Activated CD8-positive, alpha-beta memory T cell treated with anti-CD3 and anti-CD28 coated beads for 48 hours (primary cell): ENCODE results near the gene IRF2.

Experiments used
- DNase-seq, 3 experiments: peaks; one replicate each; pipeline ENCODE4 v3.0.0-alpha.2; 2020; ENCODE audit warnings: low read depth in 2 of 3, low spot score in 2 of 3

The IRF2 gene

DNA sequence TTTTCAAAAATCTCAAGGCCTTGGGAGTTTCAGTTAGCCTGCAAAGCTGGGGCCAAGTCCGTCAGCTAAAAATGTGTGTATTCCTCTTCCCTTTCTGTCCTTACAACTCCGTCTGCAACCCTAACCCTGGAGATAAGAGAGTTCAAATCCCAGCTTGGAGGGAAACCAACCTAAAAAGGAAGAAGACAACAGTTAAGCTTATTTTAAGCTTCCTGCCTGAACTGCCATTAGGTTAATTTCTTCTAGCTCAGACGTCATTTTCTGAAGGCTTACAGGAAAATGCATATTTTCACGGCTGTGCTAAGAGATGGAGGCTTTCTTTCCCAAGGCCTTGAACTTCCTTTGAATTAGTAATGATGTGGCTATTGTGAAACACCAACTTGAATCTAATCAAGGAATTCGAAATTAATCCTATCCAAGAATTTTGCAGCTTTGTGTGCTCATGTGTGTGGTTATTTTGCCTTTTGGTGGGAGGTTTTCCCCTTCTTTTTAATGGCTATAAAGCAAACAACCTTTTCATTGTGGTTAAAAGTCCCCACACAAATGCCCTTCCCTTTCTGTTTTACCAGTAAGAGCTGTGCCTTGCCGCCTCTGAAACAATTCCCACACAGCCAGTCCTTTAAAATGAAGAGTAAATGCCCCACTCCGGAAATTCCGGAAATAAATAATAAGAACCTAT lies 103.5 kb downstream of the IRF2 start:
- DNase-seq: no peak

DNA sequence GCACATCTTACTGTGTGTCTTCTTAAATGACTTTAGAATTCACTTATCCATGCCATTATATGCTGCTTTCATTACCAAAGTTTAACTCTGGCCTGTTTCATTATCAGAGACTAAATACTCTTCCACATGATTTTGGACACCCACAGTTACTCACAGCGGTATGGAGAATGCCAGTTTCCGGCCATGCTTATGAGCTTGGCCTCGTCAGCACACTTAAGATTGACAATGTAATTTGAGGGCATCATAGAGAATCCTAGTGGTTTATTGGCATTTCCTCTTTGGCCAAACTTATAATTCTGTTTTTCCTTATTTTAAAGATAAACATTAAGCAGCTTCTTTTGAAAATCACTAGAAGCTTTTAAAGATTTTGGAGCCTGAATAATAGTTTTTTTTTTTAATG lies 104.5 kb downstream of the IRF2 start:
- no peak for DNase-seq

DNA sequence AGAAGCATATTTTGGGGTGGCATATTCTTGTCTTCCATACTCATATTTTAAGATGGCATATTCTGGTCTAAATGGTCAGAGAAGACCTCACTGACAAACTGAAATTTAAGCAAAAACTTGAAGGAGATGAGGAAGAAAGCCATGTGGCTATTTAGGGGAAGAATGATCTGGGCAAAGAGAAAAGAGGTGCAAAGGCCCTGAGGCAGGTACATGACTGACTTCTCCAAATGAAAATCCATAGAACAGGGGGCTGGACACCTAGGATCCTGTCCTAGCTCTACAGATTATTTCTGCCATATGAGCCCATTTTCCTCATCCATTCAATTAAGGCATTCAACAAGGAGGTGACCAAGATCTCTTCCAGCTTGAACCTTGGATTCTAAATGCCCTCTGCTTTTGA lies 105.6 kb downstream of the IRF2 start:
- no peak for DNase-seq

DNA sequence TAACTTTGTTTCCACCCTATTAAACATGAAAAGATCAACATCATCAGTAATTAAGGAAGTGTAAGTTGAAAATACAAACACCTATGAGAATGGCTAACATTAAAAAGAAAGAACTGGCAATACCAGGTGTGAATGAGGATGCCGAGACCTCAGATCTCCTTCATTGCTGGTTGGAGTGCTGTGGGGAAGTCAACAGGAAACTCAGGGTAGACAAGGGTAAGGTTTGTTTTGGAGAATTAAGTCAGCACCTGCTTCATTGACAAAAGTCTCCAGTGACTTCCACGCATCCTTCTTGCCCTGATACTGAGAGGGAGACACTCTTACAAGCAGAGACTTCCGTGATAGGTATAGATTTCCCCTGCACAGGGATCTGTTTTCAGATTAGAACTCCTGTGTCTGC lies 106.1 kb downstream of the IRF2 start:
- DNase-seq: no peak

DNA sequence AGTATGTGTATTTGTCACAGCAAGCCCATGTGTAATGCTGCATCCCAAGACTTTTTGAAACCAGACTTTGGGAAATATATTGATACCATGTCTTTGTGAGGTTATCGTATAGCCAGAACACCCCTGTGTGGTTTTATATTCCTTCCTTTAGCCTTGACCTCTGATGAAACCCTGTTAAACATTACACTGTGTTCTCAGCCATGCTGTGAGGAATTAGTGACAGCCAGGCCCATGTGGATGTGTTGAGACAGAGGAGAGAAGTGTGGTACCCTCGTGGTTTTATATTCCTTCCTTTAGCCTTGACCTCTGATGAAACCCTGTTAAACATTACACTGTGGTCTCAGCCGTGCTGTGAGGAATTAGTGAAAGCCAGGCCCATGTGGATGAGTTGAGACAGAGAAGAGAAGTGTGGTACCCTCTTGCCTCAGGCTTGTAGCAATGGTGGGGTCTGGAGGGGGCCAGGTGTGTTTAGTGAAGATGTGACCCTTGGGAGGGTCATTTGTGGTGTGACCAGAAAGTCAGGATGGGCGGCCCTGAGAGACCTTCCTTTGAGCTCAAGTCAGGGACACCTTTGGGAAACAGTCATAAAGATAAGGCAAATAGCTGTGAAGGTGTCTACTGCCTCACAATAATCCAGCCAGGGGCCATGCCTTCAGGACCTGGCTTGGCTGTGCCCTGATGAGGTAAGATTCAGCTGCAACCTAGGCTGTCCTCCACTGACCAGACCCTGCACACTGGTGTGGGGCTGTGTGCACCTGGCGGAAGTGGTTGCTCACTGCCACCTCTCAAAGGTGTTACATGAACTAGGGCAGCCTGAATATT lies 110.0 kb downstream of the IRF2 start:
- DNase-seq: no peak

DNA sequence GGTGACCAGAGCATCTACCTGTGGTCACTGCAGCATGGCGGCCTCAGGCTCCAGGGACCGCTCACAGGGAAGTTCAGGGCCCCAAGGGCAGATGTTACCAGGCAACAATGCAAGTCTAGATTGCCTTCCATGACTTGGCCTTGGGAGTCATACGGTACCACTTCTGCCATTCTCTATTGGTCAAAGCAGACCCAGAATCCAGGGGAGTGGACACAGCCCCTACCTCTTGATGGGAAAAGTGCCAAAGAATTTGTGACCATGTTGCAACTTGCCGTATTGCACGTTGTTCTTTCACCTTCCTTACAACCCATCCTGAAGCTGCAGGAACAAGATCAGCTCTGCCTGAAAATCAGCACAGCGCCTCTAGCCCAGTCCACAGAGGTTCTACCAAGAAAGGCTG lies 111.1 kb downstream of the IRF2 start:
- no peak for DNase-seq

DNA sequence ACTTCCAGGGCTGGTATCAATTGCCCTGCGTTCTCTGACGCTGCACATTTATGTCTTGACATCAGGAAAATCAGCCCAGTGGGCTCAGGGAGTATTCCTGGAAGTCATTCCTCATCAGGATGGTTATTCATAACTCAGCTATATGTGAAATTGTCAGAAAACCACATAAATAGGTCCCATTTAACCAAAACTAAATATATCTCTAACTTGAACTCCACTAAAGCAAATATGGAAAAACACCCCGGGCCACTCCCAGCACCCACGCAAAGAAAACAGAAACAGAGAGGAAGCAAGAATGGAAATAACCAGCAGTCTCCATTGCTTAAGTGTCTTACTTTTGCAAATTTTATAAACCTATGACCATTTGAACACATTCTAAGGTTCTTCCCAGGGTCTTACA lies 112.0 kb downstream of the IRF2 start:
- no peak for DNase-seq

DNA sequence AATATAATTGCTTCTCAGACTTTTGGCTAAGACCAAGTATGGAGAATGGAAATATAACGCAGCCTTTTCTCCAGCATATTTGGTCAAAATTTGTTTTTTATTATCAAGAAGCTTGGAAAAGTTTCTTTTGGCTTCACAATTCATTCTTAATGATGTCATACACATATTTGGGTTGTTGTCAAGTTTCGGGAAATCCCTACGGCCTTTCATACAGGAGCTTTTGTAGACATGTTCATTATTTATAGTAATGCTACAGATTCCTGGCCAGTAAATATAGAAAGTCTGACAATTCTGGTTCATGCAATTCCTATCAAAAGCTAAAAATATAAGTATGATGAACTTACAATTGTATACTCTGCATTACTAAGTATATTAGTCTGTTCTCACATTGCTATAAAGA lies 112.9 kb downstream of the IRF2 start:
- DNase-seq: no peak

DNA sequence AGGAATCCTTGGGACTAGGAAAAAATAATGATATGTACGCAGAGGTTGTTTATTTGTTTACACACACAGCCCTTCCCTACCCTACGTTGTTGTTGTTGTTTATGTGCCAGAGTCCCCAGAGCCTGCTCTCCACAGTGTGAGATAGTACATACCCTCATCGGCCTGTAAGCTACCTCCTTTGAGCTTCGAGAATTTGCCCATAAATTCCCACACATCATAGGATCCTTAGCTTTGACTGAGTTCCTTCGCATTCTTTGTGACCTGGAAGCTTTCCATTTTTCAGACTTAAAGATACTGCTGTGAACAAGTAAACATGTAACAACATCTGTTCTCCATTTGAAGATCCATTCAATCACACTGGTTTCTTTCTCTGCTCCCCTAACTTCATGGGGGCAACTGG lies 114.5 kb downstream of the IRF2 start:
- DNase-seq: no peak

DNA sequence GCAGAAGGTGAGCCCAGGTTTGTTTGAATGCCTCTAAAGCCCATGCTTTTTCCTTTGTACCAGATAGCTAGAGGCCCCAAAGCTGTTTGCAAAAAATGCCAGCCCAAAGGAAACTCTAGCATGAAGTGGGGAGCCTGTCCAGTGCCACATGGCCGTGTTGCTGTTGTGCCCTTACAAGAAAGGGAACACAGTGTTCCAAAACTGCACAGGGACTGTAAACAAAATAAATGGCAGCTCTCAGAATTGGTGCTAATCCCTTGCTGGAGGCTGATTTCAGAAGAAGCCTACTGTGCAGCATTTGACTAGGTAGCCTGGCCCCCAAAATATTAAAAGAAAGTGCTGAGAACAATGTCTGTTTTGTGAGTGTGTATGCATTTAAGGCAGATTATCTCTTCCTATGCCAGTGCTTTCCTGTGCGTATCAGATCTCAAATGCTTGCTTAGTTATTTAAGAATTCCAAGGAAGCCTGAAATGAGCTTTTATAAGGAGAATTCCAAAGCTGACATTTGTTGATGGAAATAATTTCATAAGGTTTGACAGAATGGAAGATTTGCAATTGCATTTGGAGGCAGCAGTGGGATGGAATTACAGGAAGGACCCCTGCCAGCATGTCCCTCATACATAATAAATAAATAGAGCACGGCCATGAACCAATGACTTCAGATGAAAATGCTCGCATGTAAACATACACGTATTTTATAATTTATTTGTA lies 115.7 kb downstream of the IRF2 start:
- DNase-seq: no peak

DNA sequence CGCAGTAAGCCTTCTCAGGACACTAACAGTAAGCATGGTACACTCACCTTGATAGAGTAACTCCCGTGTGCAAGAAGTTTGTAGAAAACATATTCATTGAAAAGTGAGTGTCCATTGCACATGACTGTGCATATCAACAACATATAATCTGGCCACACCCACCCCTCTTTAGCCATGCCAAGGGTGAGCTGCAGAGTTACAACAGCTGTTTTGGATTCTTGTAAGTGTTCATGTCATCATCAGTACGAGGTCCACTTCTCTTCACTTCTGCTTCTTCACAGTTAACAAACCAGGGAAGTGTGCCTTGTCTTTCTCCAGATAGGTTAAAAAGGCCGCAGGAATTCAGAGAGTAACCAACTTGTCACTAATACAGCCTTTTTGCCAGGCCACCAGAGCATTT lies 116.6 kb downstream of the IRF2 start:
- DNase-seq: no peak

DNA sequence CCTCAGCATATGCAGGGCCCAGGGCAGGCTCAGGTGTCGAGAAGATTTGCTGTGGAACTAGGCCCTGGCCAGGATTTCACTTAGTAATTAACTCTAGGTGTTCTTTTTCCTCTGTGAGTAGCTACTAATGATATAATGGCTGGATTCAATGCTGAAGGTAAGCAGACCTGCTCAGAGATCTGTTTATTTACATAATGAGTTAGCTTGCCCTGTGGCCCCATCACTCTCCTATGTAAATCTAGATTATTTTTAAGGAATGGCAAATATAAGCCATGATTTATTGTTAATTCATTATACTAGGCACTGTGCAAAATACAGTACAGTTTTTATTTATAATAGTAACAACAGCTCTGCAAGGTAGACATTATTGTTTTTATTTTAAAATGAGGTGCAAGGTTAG lies 117.2 kb downstream of the IRF2 start:
- DNase-seq: no peak

DNA sequence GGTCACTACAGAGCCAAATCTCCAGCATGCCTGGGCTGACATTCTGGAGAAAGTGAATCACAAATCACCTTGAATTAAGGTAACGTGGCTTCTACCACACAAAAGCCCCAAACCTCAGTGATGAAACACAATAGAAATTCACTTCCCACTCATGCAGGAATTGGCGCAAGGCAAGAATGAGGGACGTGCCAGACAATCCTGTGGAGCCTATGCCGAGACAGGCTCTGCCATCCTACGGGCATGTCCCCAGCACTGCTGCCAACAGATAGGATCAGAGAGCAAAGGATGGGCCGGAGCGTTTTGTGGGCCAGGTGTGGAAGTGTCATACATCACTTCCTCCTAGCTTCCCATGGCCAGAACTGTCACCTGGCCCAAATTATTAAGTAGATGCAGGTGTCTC lies 118.0 kb downstream of the IRF2 start:
- DNase-seq: no peak

DNA sequence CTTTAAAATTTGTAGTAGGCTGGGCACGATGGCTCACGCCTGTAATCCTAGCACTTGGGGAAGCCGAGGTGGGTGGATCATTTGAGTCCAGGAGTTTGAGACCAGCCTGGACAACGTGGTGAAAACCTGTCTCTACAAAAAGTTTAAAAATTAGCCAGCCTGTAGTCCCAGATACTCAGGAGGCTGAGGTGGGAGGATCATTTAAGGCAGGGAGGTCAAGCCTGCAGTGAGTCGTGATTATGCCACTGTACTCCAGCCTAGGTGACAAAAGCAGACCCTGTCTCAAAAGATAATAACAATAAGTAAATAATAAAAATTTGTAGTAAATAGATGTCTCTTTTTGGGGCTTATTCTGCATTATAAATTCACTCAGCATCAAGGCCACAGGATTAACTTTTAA lies 118.5 kb downstream of the IRF2 start:
- no peak for DNase-seq

DNA sequence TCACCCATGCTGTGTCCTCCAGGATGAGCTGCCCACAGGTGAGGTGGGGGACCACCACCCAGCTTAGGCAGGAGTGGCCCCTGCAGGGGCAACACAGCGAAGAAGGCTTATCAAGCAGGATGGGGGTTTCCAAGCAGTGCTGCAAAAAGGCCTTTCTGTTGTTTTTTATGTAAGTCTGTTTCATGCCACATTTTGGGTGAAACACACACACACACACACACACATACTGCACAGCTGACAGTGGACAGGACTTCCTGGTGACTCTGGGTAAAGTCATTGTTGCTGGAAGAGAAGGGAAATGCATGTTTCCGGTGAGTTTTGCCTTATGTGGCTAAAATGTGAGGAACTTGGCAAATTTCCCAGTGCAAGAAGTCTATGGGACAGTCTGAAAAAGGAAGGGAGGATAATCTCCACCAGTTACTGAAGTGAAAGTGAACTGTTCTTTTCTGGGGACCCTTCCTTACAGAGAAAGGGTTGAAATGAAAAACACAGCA lies 119.2 kb downstream of the IRF2 start:
- DNase-seq: no peak

DNA sequence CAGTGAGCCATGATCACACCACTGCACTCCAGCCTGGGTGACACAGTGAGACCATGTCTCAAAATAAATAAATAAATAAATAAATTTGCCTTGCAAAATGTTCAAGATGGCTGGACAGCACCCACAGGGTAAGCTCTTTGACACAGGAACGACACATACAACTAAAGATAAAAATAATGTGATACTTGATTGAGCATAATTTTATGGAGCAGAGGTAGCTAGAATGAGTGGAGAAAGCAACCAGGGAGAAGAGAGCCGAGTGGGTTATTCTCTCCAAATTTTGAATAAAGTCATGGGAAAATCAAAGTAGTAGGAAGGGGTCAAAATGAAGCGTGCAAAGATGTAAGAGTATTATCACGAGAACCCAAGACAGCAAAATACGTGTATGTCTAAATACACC lies 121.5 kb downstream of the IRF2 start:
- DNase-seq: no peak

DNA sequence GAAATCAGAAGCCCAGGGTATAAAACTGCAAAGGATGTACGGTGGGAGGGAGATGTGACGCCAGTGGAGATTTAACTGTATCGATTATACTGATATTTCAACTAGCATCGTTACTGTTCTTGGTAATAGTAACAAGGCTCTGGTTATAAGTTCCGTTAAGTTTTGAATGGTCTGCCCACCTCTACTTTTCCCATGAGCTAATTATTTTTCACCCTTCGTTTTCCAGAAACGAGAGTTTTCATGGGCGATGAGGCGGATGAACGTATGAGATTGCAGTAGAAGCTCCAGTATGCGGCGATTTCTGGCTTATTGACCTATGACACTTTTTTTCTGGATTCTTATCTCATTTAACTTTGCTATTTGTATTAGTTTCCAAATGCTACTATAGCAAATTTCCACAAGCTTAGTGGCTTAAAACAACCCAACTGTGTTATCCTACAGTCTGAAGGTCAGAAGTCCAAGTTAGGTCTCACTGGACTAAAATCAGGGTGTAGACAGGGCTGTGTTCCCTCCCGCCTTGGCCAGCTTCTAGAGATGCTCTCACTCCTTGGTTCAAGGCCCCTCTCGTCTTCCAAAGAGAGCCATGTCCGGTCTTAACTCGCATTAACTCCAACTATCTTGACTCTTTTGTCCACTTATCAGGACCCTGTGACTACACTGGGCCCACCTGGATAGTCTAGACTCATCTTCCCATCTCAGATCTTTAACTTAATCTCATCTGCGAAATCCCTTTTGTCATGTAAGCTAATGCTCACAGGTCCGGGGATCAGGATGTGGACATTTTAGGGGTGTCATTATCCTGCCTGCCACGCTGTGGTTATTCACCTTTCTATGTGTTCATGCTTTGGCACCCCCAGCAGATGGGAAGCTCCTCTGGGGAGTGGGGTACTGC lies 122.5 kb downstream of the IRF2 start:
- DNase-seq: no peak

DNA sequence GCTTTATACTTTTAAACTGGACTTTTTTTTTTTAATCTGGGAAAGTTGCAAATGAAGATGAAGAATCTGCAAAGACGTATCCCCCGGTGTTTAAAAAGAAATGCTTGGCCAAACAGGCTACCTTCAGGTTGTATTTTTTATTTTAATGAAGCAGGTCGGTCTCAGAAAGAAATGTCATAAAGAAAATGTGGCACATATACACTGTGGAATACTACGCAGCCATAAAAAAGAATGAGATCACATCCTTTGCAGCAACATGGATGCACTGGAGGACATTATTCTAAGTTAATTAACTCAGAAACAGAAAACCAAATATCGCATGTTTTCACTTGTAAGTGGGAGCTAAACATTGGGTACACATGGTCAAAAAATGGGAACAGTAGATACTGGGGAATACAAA lies 123.4 kb downstream of the IRF2 start:
- DNase-seq: no peak

DNA sequence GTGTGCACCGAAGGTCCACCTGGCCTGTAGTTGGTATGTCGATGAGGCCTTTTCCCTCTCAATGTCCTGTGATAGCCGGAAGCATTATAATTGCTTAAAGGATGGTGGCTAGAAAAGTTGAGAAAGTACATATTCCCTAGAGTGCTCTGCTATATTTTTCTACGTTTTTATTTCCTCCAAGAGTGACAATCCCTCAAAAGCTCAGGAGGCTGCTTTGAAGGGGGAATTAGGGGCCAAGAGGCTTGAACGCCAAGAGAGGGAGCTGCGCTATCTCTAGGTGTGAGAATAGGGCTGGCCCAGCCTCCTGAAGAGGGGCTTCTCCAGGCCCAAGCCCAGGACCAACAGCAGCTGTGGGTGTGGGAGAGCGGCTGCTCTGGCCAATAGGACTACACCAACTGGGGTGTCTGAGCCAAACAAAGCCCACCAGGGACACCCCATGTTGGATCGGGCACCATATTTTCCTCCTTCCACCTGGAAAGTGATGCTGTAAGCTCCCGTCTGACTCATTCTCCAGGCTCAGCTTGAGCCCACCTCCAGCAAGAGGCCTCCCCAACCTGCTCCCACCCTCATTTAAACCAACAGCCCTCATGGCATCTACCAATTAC lies 124.0 kb downstream of the IRF2 start:
- DNase-seq: no peak

DNA sequence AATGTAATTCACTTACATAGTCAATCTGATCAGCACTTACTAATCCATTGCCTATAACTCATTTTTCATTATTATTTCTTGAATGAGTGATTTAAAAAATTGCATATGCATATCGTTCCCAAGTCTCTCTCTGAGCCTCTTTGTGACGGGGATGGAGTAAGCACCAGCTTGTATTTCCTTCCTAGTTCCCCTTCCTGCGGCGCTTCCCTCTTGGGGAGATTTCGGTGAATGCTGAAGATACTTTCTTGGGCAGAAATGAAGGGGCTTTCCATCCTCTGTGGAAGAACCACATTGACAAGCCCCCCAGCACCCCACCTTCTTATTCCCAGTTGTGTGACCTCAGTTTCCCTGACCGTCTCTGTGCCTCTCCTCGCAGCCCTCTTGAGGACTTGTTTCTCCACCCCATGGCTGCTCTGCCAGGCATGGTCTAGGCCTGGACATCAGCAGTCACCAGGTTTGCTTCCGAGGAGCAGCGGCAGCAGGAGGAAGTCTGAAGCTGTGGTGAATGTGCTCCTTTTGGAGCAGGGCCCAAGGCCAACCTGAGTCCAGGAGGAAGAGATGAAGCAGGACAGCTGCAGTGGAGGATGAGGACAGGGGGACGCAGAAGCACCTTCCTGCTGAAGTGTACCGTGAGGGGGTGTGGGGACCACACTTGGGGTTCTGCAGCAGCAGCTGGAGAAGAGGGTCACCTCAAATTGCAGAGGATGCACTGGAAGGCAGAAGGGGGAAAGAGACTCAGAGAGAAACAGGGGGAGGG lies 124.9 kb downstream of the IRF2 start:
- DNase-seq: no peak
